GM12878 (cell line): ENCODE measurements around the gene CELSR2.

Experiments
- CTCF ChIP-seq, 3 experiments: IDR thresholded peaks in 2 of 3; conservative IDR thresholded peaks in 1 of 3; 2 replicates each; pipeline ENCODE4 v1.5.1; 2011; ENCODE audit warnings: low read depth in 3 of 3, low read length in 3 of 3, mild to moderate bottlenecking in 3 of 3, control low read depth in 2 of 3, moderate library complexity in 2 of 3, inconsistent platforms in 1 of 3, mixed read lengths in 1 of 3; ENCODE audit not compliant: control insufficient read depth in 2 of 3, insufficient read depth in 1 of 3; ENCODE audit errors: extremely low read depth in 1 of 3
- E2F4 ChIP-seq: IDR thresholded peaks from 2 replicates; pipeline ENCODE4 v1.6.1; 2012; ENCODE audit warnings: low read depth, low read length, improper control_type of control experiment
- EZH2 ChIP-seq: IDR thresholded peaks from 2 replicates; pipeline ENCODE4 v1.6.1; 2012; ENCODE audit warnings: low read depth, mild to moderate bottlenecking, control low read depth, inconsistent platforms, low read length, borderline replicate concordance; ENCODE audit not compliant: control insufficient read depth
- POLR2A ChIP-seq: IDR thresholded peaks from 2 replicates; pipeline ENCODE4 v1.6.1; 2011; ENCODE audit warnings: low read depth, mild to moderate bottlenecking, low read length

GRCh38 chr1:109257682-109258421 lies 8.5 kb downstream of the CELSR2 start:
- TF ChIP-seq CTCF (IDR thresholded peaks at IDR 0.05 in 2 of 3, conservative IDR thresholded peaks at IDR 0.05 in 1 of 3; ENCODE audit: control insufficient read depth in 2 of 3, extremely low read depth in 1 of 3, insufficient read depth in 1 of 3, low read depth in 3 of 3, low read length in 3 of 3) (no peak), EZH2 (no peak), E2F4 (no peak), POLR2A (no peak)
